K562 (cell line): Measurements from ENCODE around the gene C16orf89. TPM values are rescaled to one million over a fixed set of nuclear protein-coding genes. Genes with fewer than 3 reads are reported as not detected.

Experiments
- ATAC-seq: fragments of 200-7000 bp; cut with Tn5 transposase; 3 replicates; pipeline ENCODE4 v1.9.1; 2020; ENCODE audit warnings: moderate library complexity
- BruUV-seq: library from RNA; stranded (reverse); fragments of 400-500 nt; replicated peaks from 2 replicates; lab custom pipeline; 2021; lab: Mats Ljungman, UMichigan
- CTCF ChIA-PET: fragments of 300-600 bp; formaldehyde crosslinking; extraction: SDS; loops from one replicate; lab custom pipeline; 2021; ENCODE audit warnings: low intra/inter-chr PET ratio; lab: Yijun Ruan, JAX
- POLR2A ChIA-PET: fragments of 300-600, 350-650 bp; sonication (Branson Sonifier 250); formaldehyde crosslinking; extraction: SDS; loops from one replicate; lab custom pipeline; 2021; ENCODE audit warnings: antibody characterized with exemption, inconsistent platforms; lab: Yijun Ruan, JAX
- DNase-seq, 4 experiments: peaks; one replicate each; pipeline versions ENCODE4 v3.0.0 to v3.0.0-alpha.2; 2011 to 2018; ENCODE audit warnings: low spot score in 3 of 4, mixed read lengths in 3 of 4; ENCODE audit errors: extremely low read depth in 1 of 4
- FAIRE-seq: peaks from 2 replicates; lab custom pipeline; 2011; peaks lifted over from hg19 to GRCh38; lab: Jason Lieb, UNC
- H2AFZ ChIP-seq: 2 replicates; pipeline ENCODE4 v1.6.0; 2011; ENCODE audit warnings: low read depth, low read length, control low read depth, inconsistent platforms
- H3K27ac ChIP-seq: fragments of 200-600 bp; 3 replicates; pipeline ENCODE4 v1.8.0; 2011; ENCODE audit warnings: low read depth, mild to moderate bottlenecking, control low read depth, inconsistent platforms, low read length, moderate library complexity, mixed read lengths; ENCODE audit errors: extremely low read depth
- H3K27me3 ChIP-seq, 2 experiments: fragments of 300-600 bp in 1 of 2; 2 replicates in 1 of 2; 3 replicates in 1 of 2; pipeline versions ENCODE4 v1.6.0 to v1.8.0; 2011; ENCODE audit warnings: inconsistent platforms in 2 of 2, low read length in 2 of 2, mild to moderate bottlenecking in 1 of 2, mixed read lengths in 1 of 2, moderate library complexity in 1 of 2; ENCODE audit not compliant: control insufficient read depth in 2 of 2, insufficient read depth in 2 of 2
- H3K36me3 ChIP-seq: fragments of 300-600 bp; 3 replicates; pipeline ENCODE4 v1.8.0; 2011; ENCODE audit warnings: mild to moderate bottlenecking, low read length, inconsistent platforms; ENCODE audit not compliant: control insufficient read depth, insufficient read depth
- H3K4me1 ChIP-seq, 2 experiments: fragments of 200-600 bp in 1 of 2; replicated peaks in 1 of 2; 2 replicates in 1 of 2; 3 replicates in 1 of 2; pipeline versions ENCODE4 v1.5.1 to v1.8.0; 2011; ENCODE audit warnings: inconsistent platforms in 2 of 2, low read length in 2 of 2, mild to moderate bottlenecking in 1 of 2, mixed read lengths in 1 of 2, moderate library complexity in 1 of 2; ENCODE audit not compliant: control insufficient read depth in 2 of 2, insufficient read depth in 2 of 2
- H3K4me2 ChIP-seq: 2 replicates; pipeline ENCODE4 v1.6.1; 2011; ENCODE audit warnings: low read length, control low read depth, inconsistent platforms, mixed read lengths; ENCODE audit not compliant: insufficient read depth
- H3K4me3 ChIP-seq: fragments of 200-600 bp; sonication (generic), shearing (Covaris generic); 2 replicates; pipeline ENCODE4 v1.5.1; 2016; ENCODE audit warnings: control low read depth, inconsistent platforms
- H3K79me2 ChIP-seq: fragments of 200-600 bp; 3 replicates; pipeline ENCODE4 v1.8.0; 2011; ENCODE audit warnings: low read length, inconsistent platforms; ENCODE audit not compliant: control insufficient read depth, insufficient read depth
- H3K9ac ChIP-seq, 2 experiments: 2 replicates each; pipeline versions ENCODE4 v1.6.0 to v1.6.1; 2011; ENCODE audit warnings: low read depth in 2 of 2, low read length in 2 of 2, control low read depth in 1 of 2, inconsistent platforms in 1 of 2, mild to moderate bottlenecking in 1 of 2, mixed read lengths in 1 of 2; ENCODE audit not compliant: insufficient read depth in 1 of 2
- H3K9me1 ChIP-seq: one replicate; pipeline ENCODE4 v1.6.0; 2011; ENCODE audit warnings: inconsistent platforms, mild to moderate bottlenecking, low read length, moderate library complexity; ENCODE audit not compliant: control insufficient read depth, insufficient read depth
- H3K9me3 ChIP-seq: replicated peaks from 2 replicates; pipeline ENCODE4 v1.5.1; 2011; ENCODE audit warnings: low read depth, low read length, inconsistent platforms; ENCODE audit not compliant: control insufficient read depth, insufficient read depth
- H4K20me1 ChIP-seq: replicated peaks from 2 replicates; pipeline ENCODE4 v1.6.1; 2011; ENCODE audit warnings: low read length, inconsistent platforms, mixed read lengths; ENCODE audit not compliant: control insufficient read depth, insufficient read depth
- BRD9 ChIP-seq: fragments of 450-650 bp; IDR thresholded peaks from 2 replicates; pipeline ENCODE4 v1.6.1; 2018; ENCODE audit warnings: low read depth; ENCODE audit not compliant: partially characterized antibody
- FIP1L1 ChIP-seq: fragments of 200-400 bp; formaldehyde crosslinking; IDR thresholded peaks from 2 replicates; pipeline ENCODE4 v1.6.1; 2018; ENCODE audit warnings: mild to moderate bottlenecking, low read depth, low read length; ENCODE audit not compliant: poor library complexity, severe bottlenecking
- FOXM1 ChIP-seq, 2 experiments: fragments of 450-650 bp in 1 of 2; sonication (generic) in 1 of 2; formaldehyde crosslinking in 1 of 2; IDR thresholded peaks; 2 replicates each; pipeline versions ENCODE4 v1.6.1 to v1.9.0; 2017 to 2022; ENCODE audit warnings: low read depth in 2 of 2, mild to moderate bottlenecking in 2 of 2, missing genetic modification reagents in 1 of 2, moderate library complexity in 1 of 2
- HDAC2 ChIP-seq: fragments of 450-650 bp; IDR thresholded peaks from 2 replicates; pipeline ENCODE4 v1.6.1; 2016; ENCODE audit warnings: mild to moderate bottlenecking
- HOXB6 ChIP-seq: fragments of 250-450 bp; sonication (Bioruptor Pico); IDR thresholded peaks from 2 replicates; pipeline ENCODE4 v1.5.1; 2022; ENCODE audit warnings: mild to moderate bottlenecking, borderline replicate concordance
- NONO ChIP-seq, 2 experiments: fragments of 200-400 bp in 1 of 2; fragments of 450-650 bp in 1 of 2; formaldehyde crosslinking in 1 of 2; IDR thresholded peaks; 2 replicates each; pipeline ENCODE4 v1.6.1; 2017; ENCODE audit warnings: low read depth in 2 of 2, mild to moderate bottlenecking in 2 of 2, moderate library complexity in 2 of 2, low read length in 1 of 2
- RHOXF2B ChIP-seq: fragments of 250-450 bp; sonication (Bioruptor Pico); conservative IDR thresholded peaks from 2 replicates; pipeline ENCODE4 v1.5.1; 2021
- STAG1 ChIP-seq: sonication (generic); formaldehyde crosslinking; IDR thresholded peaks from 2 replicates; pipeline ENCODE4 v1.5.0; 2020; ENCODE audit warnings: missing genetic modification reagents, borderline replicate concordance
- TFAM ChIP-seq: fragments of 250-450 bp; sonication (Bioruptor Pico); conservative IDR thresholded peaks from 2 replicates; pipeline ENCODE4 v1.5.0; 2021; ENCODE audit warnings: mild to moderate bottlenecking, moderate library complexity
- TGIF2 ChIP-seq: sonication (generic); formaldehyde crosslinking; IDR thresholded peaks from 2 replicates; pipeline ENCODE4 v1.8.1; 2022; ENCODE audit warnings: mild to moderate bottlenecking, missing genetic modification reagents, moderate library complexity
- ZNF143 ChIP-seq: sonication (generic); formaldehyde crosslinking; IDR thresholded peaks from 2 replicates; pipeline ENCODE4 v1.9.0; 2022; ENCODE audit warnings: mild to moderate bottlenecking, missing genetic modification reagents
- ZNF23 ChIP-seq: fragments of 250-450 bp; sonication (Bioruptor Pico); IDR thresholded peaks from 2 replicates; pipeline ENCODE4 v1.4.0; 2020; ENCODE audit warnings: mild to moderate bottlenecking
- ZNF239 ChIP-seq: fragments of 250-450 bp; sonication (Bioruptor Pico); IDR thresholded peaks from 2 replicates; pipeline ENCODE4 v1.4.0; 2020; ENCODE audit warnings: mild to moderate bottlenecking
- ZNF253 ChIP-seq: fragments of 250-450 bp; sonication (Bioruptor Pico); conservative IDR thresholded peaks from 2 replicates; pipeline ENCODE4 v1.6.1; 2021; ENCODE audit warnings: mild to moderate bottlenecking
- ZNF584 ChIP-seq: fragments of 200-800 bp; sonication (Bioruptor generic); IDR thresholded peaks from 2 replicates; pipeline ENCODE4 v1.6.1; 2016; ENCODE audit warnings: low read depth, mild to moderate bottlenecking, missing genetic modification characterization, missing compliant biosample characterization
- ZNF785 ChIP-seq: fragments of 250-450 bp; sonication (Bioruptor Pico); IDR thresholded peaks from 2 replicates; pipeline ENCODE4 v1.4.0; 2020; ENCODE audit warnings: mild to moderate bottlenecking
- WGBS: fragments of 100-300 bp; shearing (Covaris generic); methylation state at CpG from one replicate; pipeline ENCODE4 v1.1.6; 2016; ENCODE audit warnings: low coverage, mixed read lengths; ENCODE audit not compliant: insufficient coverage; ENCODE audit errors: missing lambda C conversion rate; 5-methylcytosine and 5-hydroxymethylcytosine counted together
- in situ Hi-C: fragments of 300-500 bp; cut with MboI; formaldehyde crosslinking; loops from 4 replicates; pipeline ENCODE4 v1.15.0; 2018; ENCODE audit warnings: inconsistent platforms, mixed read lengths
- intact Hi-C: fragments of 100-400 bp; cut with micrococcal nuclease; formaldehyde crosslinking; loops from 2 replicates; pipeline ENCODE4 v1.14.2; 2022
- polyA plus RNA-seq, 8 experiments: library from polyadenylated mRNA; depleted of rRNA in 4 of 8; stranded (reverse) in 5 of 8; unstranded in 3 of 8; fragments of >200 nt; fragmentation: Nextera tagmentation in 2 of 8; fragmentation: Illumina TruSeq in 1 of 8; extraction: Ambion mirVana in 2 of 8; extraction: Trizol in 1 of 8; gene quantifications; 2 replicates each; pipeline versions ENCODE4 v1.2.1 to v1.2.3, GENCODE V29; 2011 to 2014; ENCODE audit warnings: inconsistent platforms in 1 of 8, missing spikeins in 1 of 8
- total RNA-seq, 7 experiments: library from RNA; depleted of rRNA in 6 of 7; stranded (reverse); fragments of >200 nt in 6 of 7; fragmentation: Illumina TruSeq in 2 of 7; extraction: Trizol in 2 of 7; gene quantifications; 2 replicates each; pipeline versions ENCODE4 v1.2.1 to v1.2.3, GENCODE V29; 2011 to 2021; ENCODE audit warnings: low replicate concordance in 1 of 7
- TF ChIP-seq, protein P1 (sequence below): fragments of 250-450 bp; sonication (Bioruptor Pico); IDR thresholded peaks from 2 replicates; pipeline ENCODE4 v1.8.0; 2021; ENCODE audit warnings: moderate library complexity, mild to moderate bottlenecking, inconsistent platforms

Gene C16orf89
- total and polyA plus RNA-seq, 9 of the 15 experiments (the other 6 are each of a cell fraction or from before 2014, with no cell fraction given): not detected

DNA sequence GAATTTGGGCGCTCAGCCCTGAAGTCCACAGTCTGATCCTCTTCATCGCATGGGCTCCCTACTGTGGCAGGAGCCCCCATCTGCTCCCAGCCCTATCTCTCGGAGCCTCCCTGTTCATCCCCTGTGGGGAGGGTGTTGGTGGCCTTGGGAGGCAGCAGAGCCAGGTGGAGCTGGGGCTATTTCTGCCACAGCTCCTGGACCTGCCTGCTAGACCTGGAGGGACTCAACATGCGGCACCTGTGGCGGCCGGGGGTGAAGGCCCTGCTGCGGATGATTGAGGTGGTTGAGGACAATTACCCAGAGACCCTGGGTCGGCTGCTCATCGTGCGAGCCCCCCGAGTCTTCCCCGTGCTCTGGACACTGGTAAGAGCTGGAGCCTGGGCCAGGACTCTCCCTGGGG is 62.5 kb downstream of the C16orf89 start:
- Histone ChIP-seq H3K79me2 (no peaks in the 10 kb centered on the region), H3K9me3 (no peaks in the 10 kb centered on the region), H4K20me1 (peaks cover 4% of the 10 kb centered on the region; the same call in 1 of the 2 replicates)
- in situ Hi-C loops: no loop called here
- WGBS: 0% methylated on average over 12 of the region's 12 CpGs
- TF ChIP-seq ZNF239 (CRISPR knock-in tag) (no peak), ZNF23 (CRISPR knock-in tag) (no peak), STAG1 (CRISPR knock-in tag) (no peak), RHOXF2B (CRISPR knock-in tag) (no peak), TFAM (CRISPR knock-in tag) (no peak), TGIF2 (CRISPR knock-in tag) (no peak), ZNF253 (CRISPR knock-in tag) (no peak), FOXM1 (IDR thresholded peaks at IDR 0.05; ENCODE audit: low read depth) (no peak), FOXM1 (CRISPR knock-in tag; IDR thresholded peaks at IDR 0.05; ENCODE audit: low read depth) (no peak), ZNF143 (CRISPR knock-in tag) (no peak), HOXB6 (no peak), ZNF785 (CRISPR knock-in tag) (no peak), ZNF584 (no peak), FIP1L1 (no peak), HDAC2 (no peak), NONO (IDR thresholded peaks at IDR 0.05; ENCODE audit: low read depth in 2 of 2, low read length in 1 of 2) (no peak), BRD9 (no peak)
- TF ChIP-seq, protein P1, sequence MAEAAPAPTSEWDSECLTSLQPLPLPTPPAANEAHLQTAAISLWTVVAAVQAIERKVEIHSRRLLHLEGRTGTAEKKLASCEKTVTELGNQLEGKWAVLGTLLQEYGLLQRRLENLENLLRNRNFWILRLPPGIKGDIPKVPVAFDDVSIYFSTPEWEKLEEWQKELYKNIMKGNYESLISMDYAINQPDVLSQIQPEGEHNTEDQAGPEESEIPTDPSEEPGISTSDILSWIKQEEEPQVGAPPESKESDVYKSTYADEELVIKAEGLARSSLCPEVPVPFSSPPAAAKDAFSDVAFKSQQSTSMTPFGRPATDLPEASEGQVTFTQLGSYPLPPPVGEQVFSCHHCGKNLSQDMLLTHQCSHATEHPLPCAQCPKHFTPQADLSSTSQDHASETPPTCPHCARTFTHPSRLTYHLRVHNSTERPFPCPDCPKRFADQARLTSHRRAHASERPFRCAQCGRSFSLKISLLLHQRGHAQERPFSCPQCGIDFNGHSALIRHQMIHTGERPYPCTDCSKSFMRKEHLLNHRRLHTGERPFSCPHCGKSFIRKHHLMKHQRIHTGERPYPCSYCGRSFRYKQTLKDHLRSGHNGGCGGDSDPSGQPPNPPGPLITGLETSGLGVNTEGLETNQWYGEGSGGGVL (CRISPR knock-in tag): no peak
- TF ChIP-seq, all 486 proteins: peak for 0
- peaks cover 0 to 9% of the 10 kb centered on the region in 2 experiments; a peak in 2 of 5 replicates for H3K4me1 ChIP-seq
- no peak overlapping the region for H3K4me3 ChIP-seq
- no peak overlapping the region for H3K9ac ChIP-seq
- ATAC-seq: no peak
- no peak overlapping the region for H2AFZ ChIP-seq
- no TSS peak for BruUV-seq
- H3K27me3 ChIP-seq: peaks cover 40 to 66% of the 10 kb centered on the region in 2 experiments; a peak in 3 of 5 replicates
- DNase-seq: no peak
- intact Hi-C loops: no loop called here
- H3K36me3 ChIP-seq: no peaks in the 10 kb centered on the region
- no peak overlapping the region for H3K4me2 ChIP-seq
- ChIA-PET POLR2A (interaction anchor here (0.7 kb wide), 1 partner anchor 31 kb away, joined by 5 read pairs; the partner anchor contains the start of gene NAGPA), CTCF (no interaction called here)
- FAIRE-seq: no peak
- no peaks in the 10 kb centered on the region for H3K9me1 ChIP-seq
- H3K27ac ChIP-seq: no peak overlapping the region
